GM23248 (cell line): Measurements from ENCODE around the gene WDR93. TPM values are rescaled to one million over a fixed set of nuclear protein-coding genes. Genes with fewer than 3 reads are reported as not detected.

Experiments used
- DNase-seq: peaks from one replicate; pipeline ENCODE4 v3.0.0-alpha.2; 2015
- H2AFZ ChIP-seq: fragments of 200-600 bp; sonication (generic); 2 replicates; pipeline ENCODE4 v1.6.1; 2016; ENCODE audit warnings: antibody characterized with exemption
- H3F3A ChIP-seq: fragments of 200-600 bp; sonication (generic); 2 replicates; pipeline ENCODE4 v1.6.1; 2016; ENCODE audit warnings: mild to moderate bottlenecking, antibody characterized with exemption, mixed run types; ENCODE audit not compliant: insufficient read depth
- H3K27ac ChIP-seq: fragments of 200-600 bp; sonication (generic); 2 replicates; pipeline ENCODE4 v1.5.1; 2016; ENCODE audit warnings: mild to moderate bottlenecking
- H3K27me3 ChIP-seq: fragments of 200-600 bp; sonication (generic); replicated peaks from 2 replicates; pipeline ENCODE4 v1.6.1; 2016; ENCODE audit warnings: mild to moderate bottlenecking; ENCODE audit not compliant: insufficient read depth
- H3K36me3 ChIP-seq: fragments of 200-600 bp; sonication (generic); 2 replicates; pipeline ENCODE4 v1.6.1; 2016; ENCODE audit warnings: low read depth, mild to moderate bottlenecking
- H3K4me1 ChIP-seq: fragments of 200-600 bp; sonication (generic); 2 replicates; pipeline ENCODE4 v1.6.1; 2016; ENCODE audit warnings: mild to moderate bottlenecking; ENCODE audit not compliant: insufficient read depth
- H3K4me2 ChIP-seq: fragments of 200-600 bp; sonication (generic); one replicate; pipeline ENCODE4 v1.6.1; 2016; ENCODE audit warnings: mild to moderate bottlenecking; ENCODE audit not compliant: unreplicated experiment
- H3K4me3 ChIP-seq: fragments of 200-600 bp; sonication (generic); 2 replicates; pipeline ENCODE4 v1.5.1; 2016; ENCODE audit warnings: mild to moderate bottlenecking
- H3K79me2 ChIP-seq: fragments of 200-600 bp; sonication (generic); 2 replicates; pipeline ENCODE4 v1.6.1; 2016; ENCODE audit warnings: mild to moderate bottlenecking; ENCODE audit not compliant: insufficient read depth
- H3K9ac ChIP-seq: fragments of 200-600 bp; sonication (generic); 2 replicates; pipeline ENCODE4 v1.6.1; 2016; ENCODE audit warnings: mild to moderate bottlenecking
- H3K9me2 ChIP-seq: fragments of 200-600 bp; sonication (generic); 2 replicates; pipeline ENCODE4 v1.6.1; 2016; ENCODE audit warnings: mixed run types, mild to moderate bottlenecking, moderate library complexity; ENCODE audit not compliant: insufficient read depth
- H3K9me3 ChIP-seq: fragments of 200-600 bp; sonication (generic); one replicate; pipeline ENCODE4 v1.6.1; 2017; ENCODE audit warnings: low read depth
- H4K20me1 ChIP-seq: fragments of 200-600 bp; sonication (generic); 2 replicates; pipeline ENCODE4 v1.6.0; 2016; ENCODE audit not compliant: insufficient read depth
- EZH2 ChIP-seq: fragments of 200-600 bp; sonication (generic); IDR thresholded peaks from 2 replicates; pipeline ENCODE4 v1.6.1; 2018; ENCODE audit warnings: antibody characterized with exemption, mild to moderate bottlenecking; ENCODE audit not compliant: insufficient read depth, poor library complexity, severe bottlenecking
- EZH2phosphoT487 ChIP-seq: fragments of 200-600 bp; sonication (generic); IDR thresholded peaks from 2 replicates; pipeline ENCODE4 v1.6.1; 2018; ENCODE audit warnings: antibody characterized with exemption, moderate library complexity, mild to moderate bottlenecking, low read depth; ENCODE audit not compliant: insufficient read depth
- WGBS, 2 experiments: methylation state at CpG; one replicate each; pipeline ENCODE4 v1.1.6; 2015 to 2017; ENCODE audit warnings: low lambda C conversion rate in 2 of 2, low coverage in 1 of 2; ENCODE audit errors: missing lambda C conversion rate in 2 of 2; 5-methylcytosine and 5-hydroxymethylcytosine counted together
- in situ Hi-C: fragments of 300-500 bp; cut with MboI; formaldehyde crosslinking; loops from 2 replicates; pipeline ENCODE4 v1.15.0; 2020
- polyA plus RNA-seq: library from polyadenylated mRNA; unstranded; fragments of >200 nt; fragmentation: Nextera tagmentation; extraction: Ambion mirVana; gene quantifications from 2 replicates; pipeline ENCODE4 v1.2.1, GENCODE V29; 2016
- total RNA-seq: library from RNA; depleted of rRNA; stranded (reverse); fragments of >200 nt; shearing (Covaris generic); gene quantifications from 2 replicates; pipeline ENCODE4 v1.2.3, GENCODE V29; 2014

The WDR93 gene
- total and polyA plus RNA-seq, 2 experiments from 2014 or later = 0.10 TPM; not detected in 1

- 1% methylated on average over 67 to 85 of the region's 87 CpGs for WGBS, 2 experiments
- Histone ChIP-seq H2AFZ (peak within 1 kb of the TSS; percentile 74), H3K4me2 (peak within 1 kb of the TSS; percentile 99), H3K9ac (peak within 1 kb of the TSS; percentile 84), H3K9me3 (no peaks in the 10 kb centered on the region), H3K27me3 (no peaks in the 10 kb centered on the region), H3K27ac (peak within 1 kb of the TSS; percentile 82), H3K9me2 (no peaks in the 10 kb centered on the region), H3F3A (peaks cover 20% of the 10 kb centered on the region), H4K20me1 (no peaks in the 10 kb centered on the region), H3K4me3 (peak within 1 kb of the TSS; percentile 92), H3K79me2 (peaks cover 43% of the 10 kb centered on the region), H3K4me1 (peaks cover 18% of the 10 kb centered on the region), H3K36me3 (no peaks in the 10 kb centered on the region)
- DNase-seq = peak; percentile 88
- in situ Hi-C loops = no loop called here
- TF ChIP-seq EZH2phosphoT487 (no peak), EZH2 (no peak)
Observed at GRCh38 chr15:89654847-89655805, 35.5 kb upstream of the WDR93 start, which contains the start of gene KIF7. Gene KIF7, minus strand, starts transcription at chr15:89655467. Its CDS starts 2,537 bp downstream, at chr15:89652930.

- no peak for TF ChIP-seq EZH2phosphoT487
- no peak for TF ChIP-seq EZH2
- peaks cover 18% of the 10 kb centered on the region for H3K4me1 ChIP-seq
- no peak overlapping the region; the same call in 1 of the 2 replicates for H3K4me3 ChIP-seq
- peak overlapping the region; percentile 82 for H3K27ac ChIP-seq
- peaks cover 32% of the 10 kb centered on the region for H3K79me2 ChIP-seq
- peak overlapping the region; percentile 74; the same call in 1 of the 2 replicates for H2AFZ ChIP-seq
- no peaks in the 10 kb centered on the region for H3K27me3 ChIP-seq
- H3K9ac ChIP-seq = peak overlapping the region; percentile 84
- in situ Hi-C loops = no loop called here
- H3K4me2 ChIP-seq = peak overlapping the region; percentile 99
- H3K9me3 ChIP-seq = no peaks in the 10 kb centered on the region
- H3K9me2 ChIP-seq = no peaks in the 10 kb centered on the region
- peak; percentile 75 for DNase-seq
- no peaks in the 10 kb centered on the region for H4K20me1 ChIP-seq
- no peaks in the 10 kb centered on the region for H3K36me3 ChIP-seq
- WGBS, 2 experiments = 26 to 28% methylated on average over 7 of the region's 7 CpGs
- peaks cover 20% of the 10 kb centered on the region for H3F3A ChIP-seq
Observed at GRCh38 chr15:89656116-89656815, 34.3 kb upstream of the WDR93 start.

GRCh38 chr15:89657686-89658200, 32.9 kb upstream of the WDR93 start:
- H3K36me3 ChIP-seq = no peaks in the 10 kb centered on the region
- no peak overlapping the region for H3K9ac ChIP-seq
- no peaks in the 10 kb centered on the region for H4K20me1 ChIP-seq
- H3K9me2 ChIP-seq = no peaks in the 10 kb centered on the region
- no peak overlapping the region for H3K4me3 ChIP-seq
- H3K27me3 ChIP-seq = no peaks in the 10 kb centered on the region
- H3F3A ChIP-seq = peaks cover 29% of the 10 kb centered on the region
- no peak overlapping the region for H3K4me2 ChIP-seq
- in situ Hi-C loops = no loop called here
- H3K9me3 ChIP-seq = no peaks in the 10 kb centered on the region
- no peak overlapping the region for H3K27ac ChIP-seq
- H3K4me1 ChIP-seq = peaks cover 29% of the 10 kb centered on the region
- DNase-seq = no peak
- H3K79me2 ChIP-seq = peaks cover 17% of the 10 kb centered on the region
- 74 to 79% methylated on average over 5 of the region's 5 CpGs for WGBS, 2 experiments
- TF ChIP-seq EZH2phosphoT487 (no peak), EZH2 (no peak)
- no peak overlapping the region for H2AFZ ChIP-seq

GRCh38 chr15:89659295-89659694, 31.3 kb upstream of the WDR93 start:
- WGBS, 2 experiments = 96 to 97% methylated on average over 2 of the region's 2 CpGs
- peaks cover 32% of the 10 kb centered on the region for H3K4me1 ChIP-seq
- in situ Hi-C loops = no loop called here

More at GRCh38 chr15:89659295-89659694, 31.3 kb upstream of the WDR93 start:
- Histone ChIP-seq H3K79me2 (peaks cover 4% of the 10 kb centered on the region; the same call in 1 of the 2 replicates), H2AFZ (no peak overlapping the region), H3K27ac (no peak overlapping the region), H3K27me3 (no peaks in the 10 kb centered on the region), H3K4me2 (no peak overlapping the region), H3K9ac (no peak overlapping the region), H3K9me2 (no peaks in the 10 kb centered on the region), H3F3A (peaks cover 31% of the 10 kb centered on the region), H3K36me3 (no peaks in the 10 kb centered on the region), H3K9me3 (no peaks in the 10 kb centered on the region), H3K4me3 (no peak overlapping the region), H4K20me1 (no peaks in the 10 kb centered on the region)
- TF ChIP-seq EZH2phosphoT487 = no peak
- no peak for TF ChIP-seq EZH2
- DNase-seq = no peak
